SK-N-SH treated with all-trans-retinoic acid at 6 μM for 48 hours (cell line): ENCODE results near the gene ACTL8.

Source experiments
- ATAC-seq: fragments of 200-7000 bp; cut with Tn5 transposase; 3 replicates; pipeline ENCODE4 v1.9.1; 2020; ENCODE audit warnings: mild to moderate bottlenecking, moderate library complexity
- ARNTL ChIP-seq: fragments of 450-650 bp; formaldehyde crosslinking; IDR thresholded peaks from 2 replicates; pipeline ENCODE4 v1.5.0; 2020; ENCODE audit warnings: low read depth, mild to moderate bottlenecking, moderate library complexity, borderline replicate concordance
- CSRNP3 ChIP-seq: fragments of 250-450 bp; sonication (Bioruptor Pico); IDR thresholded peaks from 2 replicates; pipeline ENCODE4 v1.5.1; 2021; ENCODE audit warnings: mild to moderate bottlenecking, moderate library complexity
- ESRRG ChIP-seq: fragments of 250-450 bp; sonication (Bioruptor Pico); IDR thresholded peaks from 2 replicates; pipeline ENCODE4 v1.6.1; 2021; ENCODE audit warnings: mild to moderate bottlenecking
- GLIS3 ChIP-seq: fragments of 250-450 bp; sonication (Bioruptor Pico); IDR thresholded peaks from 2 replicates; pipeline ENCODE4 v1.5.0; 2020; ENCODE audit warnings: mild to moderate bottlenecking, moderate library complexity
- ISL1 ChIP-seq: fragments of 250-450 bp; sonication (Bioruptor Pico); IDR thresholded peaks from 2 replicates; pipeline ENCODE4 v2.1.2; 2022; ENCODE audit warnings: mild to moderate bottlenecking, moderate library complexity
- PATZ1 ChIP-seq: fragments of 250-450 bp; sonication (Bioruptor Pico); IDR thresholded peaks from 2 replicates; pipeline ENCODE4 v1.8.0; 2020; ENCODE audit warnings: mild to moderate bottlenecking, moderate library complexity, borderline replicate concordance
- POU6F1 ChIP-seq: fragments of 250-450 bp; sonication (Bioruptor Pico); IDR thresholded peaks from 2 replicates; pipeline ENCODE4 v1.8.0; 2021; ENCODE audit warnings: low read depth, mild to moderate bottlenecking, moderate library complexity, borderline replicate concordance
- RARB ChIP-seq: fragments of 250-450 bp; sonication (Bioruptor Pico); IDR thresholded peaks from 2 replicates; pipeline ENCODE4 v1.8.0; 2021; ENCODE audit warnings: mild to moderate bottlenecking, moderate library complexity
- TCF4 ChIP-seq: fragments of 250-450 bp; sonication (Bioruptor Pico); IDR thresholded peaks from 2 replicates; pipeline ENCODE4 v1.8.0; 2021; ENCODE audit warnings: mild to moderate bottlenecking, moderate library complexity, borderline replicate concordance
- TOX ChIP-seq: fragments of 250-450 bp; sonication (Bioruptor Pico); IDR thresholded peaks from 2 replicates; pipeline ENCODE4 v1.8.0; 2021; ENCODE audit warnings: mild to moderate bottlenecking, moderate library complexity, borderline replicate concordance
- TSHZ2 ChIP-seq: fragments of 250-450 bp; sonication (Bioruptor Pico); IDR thresholded peaks from 2 replicates; pipeline ENCODE4 v1.5.0; 2020; ENCODE audit warnings: mild to moderate bottlenecking, moderate library complexity
- ZC3H10 ChIP-seq: fragments of 250-450 bp; sonication (Bioruptor Pico); IDR thresholded peaks from 2 replicates; pipeline ENCODE4 v1.5.1; 2021; ENCODE audit warnings: mild to moderate bottlenecking, moderate library complexity
- ZFP3 ChIP-seq: fragments of 250-450 bp; sonication (Bioruptor Pico); IDR thresholded peaks from 2 replicates; pipeline ENCODE4 v1.5.0; 2020; ENCODE audit warnings: mild to moderate bottlenecking, moderate library complexity
- ZFP30 ChIP-seq: fragments of 450-650 bp; formaldehyde crosslinking; IDR thresholded peaks from 2 replicates; pipeline ENCODE4 v1.5.0; 2022; ENCODE audit warnings: mild to moderate bottlenecking, moderate library complexity
- ZNF565 ChIP-seq: fragments of 450-650 bp; formaldehyde crosslinking; conservative IDR thresholded peaks from 2 replicates; pipeline ENCODE4 v1.5.0; 2020; ENCODE audit warnings: low read depth, mild to moderate bottlenecking, moderate library complexity
- ZNF70 ChIP-seq: fragments of 450-650 bp; formaldehyde crosslinking; IDR thresholded peaks from 2 replicates; pipeline ENCODE4 v1.5.0; 2020; ENCODE audit warnings: mild to moderate bottlenecking, moderate library complexity
- ZNF8 ChIP-seq: fragments of 450-650 bp; formaldehyde crosslinking; IDR thresholded peaks from 2 replicates; pipeline ENCODE4 v1.5.0; 2020; ENCODE audit warnings: mild to moderate bottlenecking, moderate library complexity
- TF ChIP-seq, protein P1 (sequence below): fragments of 250-450 bp; sonication (Bioruptor Pico); IDR thresholded peaks from 2 replicates; pipeline ENCODE4 v1.5.1; 2020; ENCODE audit warnings: low read depth, mild to moderate bottlenecking, moderate library complexity

The ACTL8 gene

DNA sequence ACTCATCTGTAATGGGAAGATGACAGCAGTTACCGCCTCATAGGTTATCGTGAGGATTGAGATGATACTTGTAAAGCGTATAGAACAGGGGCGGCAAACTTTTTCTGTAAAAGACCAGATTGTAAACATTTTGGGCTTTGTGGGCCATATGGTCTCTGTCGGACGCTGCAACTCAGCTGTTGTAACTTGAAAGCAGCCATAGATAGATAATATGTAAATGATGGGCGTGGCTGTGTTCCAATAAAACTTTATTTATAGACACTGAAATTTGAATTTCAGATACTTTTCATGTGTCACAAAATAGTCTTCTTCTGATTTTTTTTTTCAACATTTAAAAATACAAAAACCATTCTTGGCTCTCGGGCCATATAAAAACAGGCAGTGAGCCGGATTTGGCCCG, 15.8 kb downstream of the ACTL8 start:
- TF ChIP-seq TOX (CRISPR knock-in tag), result no peak
- TF ChIP-seq, protein P1, sequence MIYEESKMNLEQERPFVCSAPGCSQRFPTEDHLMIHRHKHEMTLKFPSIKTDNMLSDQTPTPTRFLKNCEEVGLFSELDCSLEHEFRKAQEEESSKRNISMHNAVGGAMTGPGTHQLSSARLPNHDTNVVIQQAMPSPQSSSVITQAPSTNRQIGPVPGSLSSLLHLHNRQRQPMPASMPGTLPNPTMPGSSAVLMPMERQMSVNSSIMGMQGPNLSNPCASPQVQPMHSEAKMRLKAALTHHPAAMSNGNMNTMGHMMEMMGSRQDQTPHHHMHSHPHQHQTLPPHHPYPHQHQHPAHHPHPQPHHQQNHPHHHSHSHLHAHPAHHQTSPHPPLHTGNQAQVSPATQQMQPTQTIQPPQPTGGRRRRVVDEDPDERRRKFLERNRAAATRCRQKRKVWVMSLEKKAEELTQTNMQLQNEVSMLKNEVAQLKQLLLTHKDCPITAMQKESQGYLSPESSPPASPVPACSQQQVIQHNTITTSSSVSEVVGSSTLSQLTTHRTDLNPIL (CRISPR knock-in tag), result no peak
- TF ChIP-seq ISL1 (CRISPR knock-in tag), result no peak
- no peak for TF ChIP-seq ZNF565 (CRISPR knock-in tag)
- TF ChIP-seq POU6F1 (CRISPR knock-in tag), result no peak
- no peak for TF ChIP-seq CSRNP3 (CRISPR knock-in tag)
- no peak for TF ChIP-seq GLIS3 (CRISPR knock-in tag)
- TF ChIP-seq RARB (CRISPR knock-in tag), result no peak
- TF ChIP-seq ZFP3, result no peak
- no peak for TF ChIP-seq ZC3H10 (CRISPR knock-in tag)
- TF ChIP-seq ZNF8, result no peak
- no peak for TF ChIP-seq ESRRG (CRISPR knock-in tag)
- no peak for TF ChIP-seq TSHZ2
- no peak for TF ChIP-seq ZFP30 (CRISPR knock-in tag)
- no peak for TF ChIP-seq TCF4
- no peak for TF ChIP-seq PATZ1 (CRISPR knock-in tag)
- no peak for ATAC-seq

DNA sequence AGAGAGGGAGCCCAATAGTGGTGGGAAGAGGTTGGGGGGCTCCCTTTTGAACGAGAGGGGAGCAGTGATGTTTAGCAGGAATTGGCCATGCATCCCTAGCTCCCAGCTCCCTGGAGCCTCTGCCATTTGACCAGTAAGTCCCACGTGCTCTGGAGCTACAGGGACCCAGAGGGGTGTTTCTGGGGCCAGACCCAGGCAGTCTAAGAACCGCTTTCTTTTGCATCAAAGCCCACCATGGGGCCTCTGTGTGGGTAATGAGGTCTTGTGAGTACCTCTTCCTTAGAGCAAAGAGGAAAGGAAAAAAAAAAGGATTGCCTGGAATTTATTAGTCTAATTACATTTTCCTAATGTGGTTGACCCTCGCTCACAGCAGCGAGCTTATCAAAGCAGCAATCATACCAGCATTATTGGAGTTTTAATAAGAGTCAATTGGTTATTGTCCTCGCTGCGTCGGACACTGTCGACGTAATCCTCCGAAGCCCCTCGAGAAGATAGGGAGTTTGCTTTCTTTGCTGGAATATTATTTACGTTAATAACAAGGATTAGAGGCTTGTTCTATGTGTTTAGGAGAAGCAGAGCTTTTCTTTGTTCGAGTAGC, 17.6 kb downstream of the ACTL8 start:
- no peak for TF ChIP-seq RARB (CRISPR knock-in tag)
- no peak for TF ChIP-seq ZNF565 (CRISPR knock-in tag)
- TF ChIP-seq TCF4, result peak; percentile 37; the same call in 1 of the 2 replicates
- TF ChIP-seq TSHZ2, result no peak
- no peak for TF ChIP-seq ZNF70 (CRISPR knock-in tag)
- TF ChIP-seq TOX (CRISPR knock-in tag), result no peak
- no peak for TF ChIP-seq GLIS3 (CRISPR knock-in tag)
- no peak for TF ChIP-seq ARNTL (CRISPR knock-in tag)
- no peak for ATAC-seq
